PC-3 (cell line): ENCODE results near the gene ARL16. TPM values are rescaled to one million over a fixed set of nuclear protein-coding genes. Genes with fewer than 3 reads are reported as not detected.

Source experiments
- ATAC-seq: fragments of 200-7000 bp; cut with Tn5 transposase; 2 replicates; pipeline ENCODE4 v1.9.1; 2020; ENCODE audit warnings: mild to moderate bottlenecking, moderate library complexity
- BruUV-seq: library from RNA; stranded (reverse); fragments of 400-500 nt; replicated peaks from 2 replicates; lab custom pipeline; 2021; lab: Mats Ljungman, UMichigan
- CTCF ChIA-PET: fragments of 300-600 bp; sonication (Branson Sonifier 250); formaldehyde crosslinking; loops from one replicate; lab custom pipeline; 2022; ENCODE audit warnings: antibody characterized with exemption; lab: Charles Lee
- POLR2A ChIA-PET: fragments of 300-600 bp; sonication (Branson Sonifier 250); formaldehyde crosslinking; loops from one replicate; lab custom pipeline; 2022; ENCODE audit warnings: antibody characterized with exemption; ENCODE audit not compliant: unreplicated experiment; lab: Charles Lee
- DNase-seq: peaks from one replicate; pipeline ENCODE4 v3.0.0-alpha.2; 2015
- H2AFZ ChIP-seq: fragments of 300-600 bp; sonication (generic); 2 replicates; pipeline ENCODE4 v1.6.0; 2016; ENCODE audit warnings: antibody characterized with exemption, low read length
- H3F3A ChIP-seq: fragments of 300-600 bp; sonication (generic); one replicate; pipeline ENCODE4 v1.6.0; 2017; ENCODE audit warnings: antibody characterized with exemption, low read length, control low read depth, mild to moderate bottlenecking; ENCODE audit not compliant: unreplicated experiment
- H3K27ac ChIP-seq: fragments of 300-600 bp; sonication (generic); 2 replicates; pipeline ENCODE4 v1.5.1; 2016; ENCODE audit warnings: mild to moderate bottlenecking, low read length
- H3K27me3 ChIP-seq: fragments of 300-600 bp; sonication (generic); 2 replicates; pipeline ENCODE4 v1.6.1; 2016; ENCODE audit warnings: low read length, mixed read lengths
- H3K36me3 ChIP-seq: fragments of 300-600 bp; sonication (generic); 2 replicates; pipeline ENCODE4 v1.6.1; 2016; ENCODE audit warnings: low read depth, mixed run types, low read length, mixed read lengths
- H3K4me1 ChIP-seq: fragments of 300-600 bp; sonication (generic); 2 replicates; pipeline ENCODE4 v1.5.1; 2016; ENCODE audit warnings: low read length; ENCODE audit not compliant: insufficient read depth
- H3K4me2 ChIP-seq: fragments of 300-600 bp; sonication (generic); 2 replicates; pipeline ENCODE4 v1.6.0; 2016; ENCODE audit warnings: low read length
- H3K4me3 ChIP-seq: fragments of 300-600 bp; sonication (generic); 2 replicates; pipeline ENCODE4 v1.5.1; 2016; ENCODE audit warnings: mild to moderate bottlenecking, low read length, mixed read lengths
- H3K79me2 ChIP-seq: fragments of 300-600 bp; sonication (generic); 2 replicates; pipeline ENCODE4 v1.6.1; 2017; ENCODE audit warnings: low read length, mixed read lengths
- H3K9ac ChIP-seq: fragments of 300-600 bp; sonication (generic); 2 replicates; pipeline ENCODE4 v1.6.0; 2016; ENCODE audit warnings: mild to moderate bottlenecking, low read length
- H3K9me2 ChIP-seq: fragments of 300-600 bp; sonication (generic); replicated peaks from 2 replicates; pipeline ENCODE4 v1.6.1; 2016; ENCODE audit warnings: mixed run types, low read length, mixed read lengths
- H3K9me3 ChIP-seq: fragments of 300-600 bp; sonication (generic); 2 replicates; pipeline ENCODE4 v1.6.1; 2016; ENCODE audit warnings: low read length, mixed read lengths
- H4K20me1 ChIP-seq: fragments of 300-600 bp; sonication (generic); 2 replicates; pipeline ENCODE4 v1.6.1; 2016; ENCODE audit warnings: low read length, mixed read lengths
- EZH2 ChIP-seq: fragments of 300-600 bp; sonication (generic); IDR thresholded peaks from one replicate; pipeline ENCODE4 v1.6.1; 2017; ENCODE audit warnings: antibody characterized with exemption, mild to moderate bottlenecking, low read length; ENCODE audit not compliant: unreplicated experiment
- EZH2phosphoT487 ChIP-seq: fragments of 300-600 bp; sonication (generic); IDR thresholded peaks from 2 replicates; pipeline ENCODE4 v1.6.1; 2018; ENCODE audit warnings: mild to moderate bottlenecking, antibody characterized with exemption, low read length, borderline replicate concordance
- intact Hi-C: fragments of 100-400 bp; cut with micrococcal nuclease; formaldehyde crosslinking; loops from 2 replicates; pipeline ENCODE4 v1.9.0; 2023
- total RNA-seq: library from RNA; depleted of rRNA; stranded (reverse); fragments of >200 nt; gene quantifications from 2 replicates; pipeline ENCODE4 v1.2.3, GENCODE V29; 2014
- TF ChIP-seq, protein P1 (sequence below): fragments of 300-600 bp; sonication (generic); conservative IDR thresholded peaks from 2 replicates; pipeline ENCODE4 v1.5.1; 2017; ENCODE audit warnings: antibody characterized with exemption, low read depth, mild to moderate bottlenecking, low read length

ARL16 gene
- total RNA-seq, 1 experiment from 2014 or later = 68.8 TPM

- TF ChIP-seq EZH2 (no peak), EZH2phosphoT487 (no peak)
- TF ChIP-seq, protein P1, sequence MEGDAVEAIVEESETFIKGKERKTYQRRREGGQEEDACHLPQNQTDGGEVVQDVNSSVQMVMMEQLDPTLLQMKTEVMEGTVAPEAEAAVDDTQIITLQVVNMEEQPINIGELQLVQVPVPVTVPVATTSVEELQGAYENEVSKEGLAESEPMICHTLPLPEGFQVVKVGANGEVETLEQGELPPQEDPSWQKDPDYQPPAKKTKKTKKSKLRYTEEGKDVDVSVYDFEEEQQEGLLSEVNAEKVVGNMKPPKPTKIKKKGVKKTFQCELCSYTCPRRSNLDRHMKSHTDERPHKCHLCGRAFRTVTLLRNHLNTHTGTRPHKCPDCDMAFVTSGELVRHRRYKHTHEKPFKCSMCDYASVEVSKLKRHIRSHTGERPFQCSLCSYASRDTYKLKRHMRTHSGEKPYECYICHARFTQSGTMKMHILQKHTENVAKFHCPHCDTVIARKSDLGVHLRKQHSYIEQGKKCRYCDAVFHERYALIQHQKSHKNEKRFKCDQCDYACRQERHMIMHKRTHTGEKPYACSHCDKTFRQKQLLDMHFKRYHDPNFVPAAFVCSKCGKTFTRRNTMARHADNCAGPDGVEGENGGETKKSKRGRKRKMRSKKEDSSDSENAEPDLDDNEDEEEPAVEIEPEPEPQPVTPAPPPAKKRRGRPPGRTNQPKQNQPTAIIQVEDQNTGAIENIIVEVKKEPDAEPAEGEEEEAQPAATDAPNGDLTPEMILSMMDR = peak; percentile 51
- Histone ChIP-seq H3K27me3 (no peaks in the 10 kb centered on the region), H2AFZ (no peak overlapping the region), H3K9ac (no peak overlapping the region), H4K20me1 (peaks cover 16% of the 10 kb centered on the region), H3K4me1 (no peaks in the 10 kb centered on the region), H3F3A (no peaks in the 10 kb centered on the region), H3K4me2 (no peak overlapping the region), H3K9me3 (no peaks in the 10 kb centered on the region), H3K9me2 (no peaks in the 10 kb centered on the region), H3K79me2 (peaks cover 48% of the 10 kb centered on the region), H3K27ac (no peak overlapping the region), H3K36me3 (peaks cover 78% of the 10 kb centered on the region), H3K4me3 (no peak overlapping the region)
- intact Hi-C loops = no loop called here
- CTCF ChIA-PET = no interaction called here
- ATAC-seq (peak; percentile 12; the same call in 1 of the 2 replicates), DNase-seq (no peak)
- POLR2A ChIA-PET = no interaction called here
- BruUV-seq = no TSS peak
Observed at GRCh38 chr17:81693509-81694210, 10.1 kb upstream of the ARL16 start.

- no peaks in the 10 kb centered on the region for H3K9me2 ChIP-seq
- ChIA-PET CTCF (no interaction called here), POLR2A (no interaction called here)
- peaks cover 34% of the 10 kb centered on the region for H4K20me1 ChIP-seq
- H3K4me3 ChIP-seq = no peak overlapping the region
- H3K9me3 ChIP-seq = no peaks in the 10 kb centered on the region
- peaks cover 49% of the 10 kb centered on the region for H3K79me2 ChIP-seq
- DNase-seq (no peak), ATAC-seq (no peak)
- no TSS peak for BruUV-seq
- no peaks in the 10 kb centered on the region for H3K27me3 ChIP-seq
- peaks cover 74% of the 10 kb centered on the region for H3K36me3 ChIP-seq
- no peak overlapping the region for H3K27ac ChIP-seq
- H3F3A ChIP-seq = no peaks in the 10 kb centered on the region
- intact Hi-C loops = no loop called here
- TF ChIP-seq EZH2phosphoT487 (no peak), EZH2 (no peak)
- H3K4me2 ChIP-seq = no peak overlapping the region
- H2AFZ ChIP-seq = no peak overlapping the region
- H3K9ac ChIP-seq = no peak overlapping the region
- no peaks in the 10 kb centered on the region for H3K4me1 ChIP-seq
Observed at GRCh38 chr17:81691608-81692007, 8.0 kb upstream of the ARL16 start.

DNA sequence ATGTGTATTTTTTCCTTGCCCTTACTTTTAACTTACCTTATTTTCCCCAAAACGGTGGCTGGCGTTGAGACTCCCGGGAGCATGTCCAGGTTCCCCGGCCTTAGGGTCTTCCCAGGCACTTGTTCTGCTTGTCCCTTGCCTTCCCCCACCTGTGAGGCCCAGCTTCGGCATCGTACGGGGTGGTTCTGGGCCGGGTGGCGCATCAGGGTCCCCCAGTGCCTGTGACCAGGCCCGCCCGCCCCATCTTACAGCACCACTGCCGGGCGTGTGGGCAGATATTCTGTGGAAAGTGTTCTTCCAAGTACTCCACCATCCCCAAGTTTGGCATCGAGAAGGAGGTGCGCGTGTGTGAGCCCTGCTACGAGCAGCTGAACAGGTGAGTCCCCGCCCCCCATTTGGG, 7.6 kb upstream of the ARL16 start:
- Histone ChIP-seq H3K4me1 (0 out of 2 replicates have a peak, but pooled peaks cover 1% of the 10 kb centered on the region), H4K20me1 (peaks cover 38% of the 10 kb centered on the region), H3K9ac (no peak overlapping the region), H3K4me3 (no peak overlapping the region), H3K9me2 (no peaks in the 10 kb centered on the region), H3K27me3 (no peaks in the 10 kb centered on the region), H3K4me2 (no peak overlapping the region), H3K27ac (no peak overlapping the region), H2AFZ (no peak overlapping the region), H3K79me2 (peaks cover 50% of the 10 kb centered on the region), H3F3A (no peaks in the 10 kb centered on the region), H3K36me3 (peaks cover 75% of the 10 kb centered on the region), H3K9me3 (no peaks in the 10 kb centered on the region)
- ATAC-seq = no peak
- DNase-seq = no peak
- CTCF ChIA-PET = no interaction called here
- BruUV-seq = no TSS peak
- intact Hi-C loops = no loop called here
- POLR2A ChIA-PET = no interaction called here
- TF ChIP-seq EZH2 (no peak), EZH2phosphoT487 (no peak)
- TF ChIP-seq, protein P1 = no peak
